Caco-2 (cell line): ENCODE data around the gene VDAC2. TPM values are rescaled to one million over a fixed set of nuclear protein-coding genes. Genes with fewer than 3 reads are reported as not detected.

Experiments
- BruUV-seq: library from RNA; stranded (reverse); fragments of 400-500 nt; replicated peaks from 2 replicates; lab custom pipeline; 2021; lab: Mats Ljungman, UMichigan
- CTCF ChIA-PET: fragments of 300-600 bp; sonication (Branson Sonifier 250); formaldehyde crosslinking; loops from one replicate; lab custom pipeline; 2022; ENCODE audit warnings: antibody characterized with exemption; lab: Charles Lee
- POLR2A ChIA-PET: fragments of 300-600 bp; sonication (Branson Sonifier 250); formaldehyde crosslinking; loops from one replicate; lab custom pipeline; 2022; ENCODE audit warnings: antibody characterized with exemption; lab: Charles Lee
- DNase-seq, 2 experiments: peaks; one replicate each; pipeline versions ENCODE4 v3.0.0 to v3.0.0-alpha.2; 2020 to 2022
- H3K27me3 ChIP-seq: replicated peaks from 2 replicates; pipeline ENCODE4 v1.6.0; 2011; ENCODE audit warnings: low read length; ENCODE audit not compliant: control insufficient read depth, insufficient read depth
- H3K36me3 ChIP-seq: 2 replicates; pipeline ENCODE4 v1.5.1; 2011; ENCODE audit warnings: low read length; ENCODE audit not compliant: control insufficient read depth, insufficient read depth
- H3K4me1 ChIP-seq: fragments of 250-450 bp; sonication (Bioruptor Pico); 2 replicates; pipeline ENCODE4 v1.5.1; 2020; ENCODE audit warnings: mild to moderate bottlenecking
- H3K4me3 ChIP-seq: 2 replicates; pipeline ENCODE4 v1.5.1; 2011; ENCODE audit warnings: low read depth, mild to moderate bottlenecking, control low read depth, low read length
- H3K9me3 ChIP-seq: fragments of 250-450 bp; sonication (Bioruptor Pico); 2 replicates; pipeline ENCODE4 v1.5.1; 2020; ENCODE audit warnings: mild to moderate bottlenecking, moderate library complexity
- H3K27ac Mint-ChIP-seq: one replicate; pipeline ENCODE4 v1.8.0; 2022; ENCODE audit warnings: mixed read lengths; ENCODE audit not compliant: unreplicated experiment
- H3K27me3 Mint-ChIP-seq: one replicate; pipeline ENCODE4 v1.8.0; 2022; ENCODE audit warnings: mixed read lengths; ENCODE audit not compliant: insufficient read depth, unreplicated experiment
- H3K36me3 Mint-ChIP-seq: one replicate; pipeline ENCODE4 v1.8.0; 2022; ENCODE audit warnings: mild to moderate bottlenecking, mixed read lengths; ENCODE audit not compliant: insufficient read depth, unreplicated experiment
- H3K4me1 Mint-ChIP-seq: one replicate; pipeline ENCODE4 v1.8.0; 2022; ENCODE audit warnings: low read depth, mixed read lengths; ENCODE audit not compliant: unreplicated experiment
- H3K4me3 Mint-ChIP-seq: one replicate; pipeline ENCODE4 v1.8.0; 2022; ENCODE audit warnings: mild to moderate bottlenecking, moderate library complexity, mixed read lengths; ENCODE audit not compliant: unreplicated experiment
- H3K9me3 Mint-ChIP-seq: one replicate; pipeline ENCODE4 v1.8.0; 2022; ENCODE audit warnings: mixed read lengths; ENCODE audit not compliant: unreplicated experiment
- CTCF ChIP-seq, 2 experiments: fragments of 200-600 bp in 1 of 2; IDR thresholded peaks; 1 replicate in 1 of 2; 2 replicates in 1 of 2; pipeline versions ENCODE4 v1.5.1 to v1.8.0; 2011 to 2022; ENCODE audit warnings: antibody characterized with exemption in 1 of 2, control low read depth in 1 of 2, inconsistent platforms in 1 of 2, low read depth in 1 of 2, low read length in 1 of 2, mild to moderate bottlenecking in 1 of 2, moderate library complexity in 1 of 2; ENCODE audit not compliant: insufficient read depth in 1 of 2, severe bottlenecking in 1 of 2, unreplicated experiment in 1 of 2
- intact Hi-C: fragments of 100-400 bp; cut with micrococcal nuclease; formaldehyde crosslinking; loops from one replicate; pipeline ENCODE4 v1.10.0; 2022; ENCODE audit not compliant: unreplicated experiment
- total RNA-seq: library from RNA; stranded (reverse); gene quantifications from 2 replicates; pipeline ENCODE4 v1.2.3, GENCODE V29; 2022

VDAC2 gene
- total RNA-seq, 1 experiment from 2014 or later = 244 TPM

GRCh38 chr10:75269605-75270004 lies 59.0 kb downstream of the VDAC2 start:
- H3K27ac Mint-ChIP-seq = no peak overlapping the region
- intact Hi-C loops = no loop called here
- no peaks in the 10 kb centered on the region for H3K27me3 ChIP-seq
- no peak overlapping the region for H3K4me3 ChIP-seq
- H3K27me3 Mint-ChIP-seq = no peaks in the 10 kb centered on the region
- H3K4me1 Mint-ChIP-seq = no peaks in the 10 kb centered on the region
- H3K36me3 Mint-ChIP-seq = no peaks in the 10 kb centered on the region
- H3K9me3 ChIP-seq = no peaks in the 10 kb centered on the region
- no peak overlapping the region for H3K4me3 Mint-ChIP-seq
- ChIA-PET POLR2A (no interaction called here), CTCF (no interaction called here)
- H3K4me1 ChIP-seq = no peaks in the 10 kb centered on the region
- H3K9me3 Mint-ChIP-seq = no peaks in the 10 kb centered on the region
- TF ChIP-seq CTCF (IDR thresholded peaks at IDR 0.05; ENCODE audit: insufficient read depth in 1 of 2, low read depth in 1 of 2, low read length in 1 of 2, severe bottlenecking in 1 of 2, unreplicated experiment in 1 of 2) = no peak
- H3K36me3 ChIP-seq = no peaks in the 10 kb centered on the region
- DNase-seq = no peak
- BruUV-seq = no TSS peak

GRCh38 chr10:75272094-75272493 lies 61.5 kb downstream of the VDAC2 start:
- no peak overlapping the region for H3K4me3 ChIP-seq
- CTCF ChIA-PET = no interaction called here
- no peak overlapping the region for H3K4me3 Mint-ChIP-seq
- H3K27me3 Mint-ChIP-seq = no peaks in the 10 kb centered on the region
- H3K9me3 ChIP-seq = no peaks in the 10 kb centered on the region
- H3K9me3 Mint-ChIP-seq = no peaks in the 10 kb centered on the region
- H3K36me3 ChIP-seq = no peaks in the 10 kb centered on the region
- H3K4me1 Mint-ChIP-seq = no peaks in the 10 kb centered on the region
- BruUV-seq = no TSS peak
- H3K27me3 ChIP-seq = no peaks in the 10 kb centered on the region
- no peak for DNase-seq
- no peaks in the 10 kb centered on the region for H3K36me3 Mint-ChIP-seq
- no peaks in the 10 kb centered on the region for H3K4me1 ChIP-seq
- no peak overlapping the region for H3K27ac Mint-ChIP-seq
- POLR2A ChIA-PET = no interaction called here
- intact Hi-C loops = no loop called here
- no peak for TF ChIP-seq CTCF (IDR thresholded peaks at IDR 0.05; ENCODE audit: insufficient read depth in 1 of 2, low read depth in 1 of 2, low read length in 1 of 2, severe bottlenecking in 1 of 2, unreplicated experiment in 1 of 2)

- no peaks in the 10 kb centered on the region for H3K27me3 ChIP-seq
- no peak for DNase-seq
- Mint-ChIP-seq H3K36me3 (no peaks in the 10 kb centered on the region), H3K4me1 (no peaks in the 10 kb centered on the region), H3K27me3 (no peaks in the 10 kb centered on the region), H3K4me3 (no peak overlapping the region), H3K27ac (no peak overlapping the region), H3K9me3 (no peaks in the 10 kb centered on the region)
- CTCF ChIA-PET = no interaction called here
- no peaks in the 10 kb centered on the region for H3K4me1 ChIP-seq
- H3K4me3 ChIP-seq = no peak overlapping the region
- no TSS peak for BruUV-seq
- H3K36me3 ChIP-seq = no peaks in the 10 kb centered on the region
- TF ChIP-seq CTCF (IDR thresholded peaks at IDR 0.05; ENCODE audit: insufficient read depth in 1 of 2, low read depth in 1 of 2, low read length in 1 of 2, severe bottlenecking in 1 of 2, unreplicated experiment in 1 of 2) = no peak
- POLR2A ChIA-PET = no interaction called here
- H3K9me3 ChIP-seq = no peaks in the 10 kb centered on the region
- intact Hi-C loops = no loop called here
Measured at GRCh38 chr10:75272896-75273295, 62.3 kb downstream of the VDAC2 start.
